Thymus (tissue), 11 donors: ENCODE measurements around the gene DHRSX. TPM values are rescaled to one million over a fixed set of nuclear protein-coding genes. Genes with fewer than 3 reads are reported as not detected.

Experiments
- DNase-seq, 9 donors: peaks; one replicate each; pipeline ENCODE4 v3.0.0-alpha.2; 2013; ENCODE audit warnings: low spot score in 9 of 9, low read depth in 6 of 9, missing footprints in 1 of 9
- H3K27ac ChIP-seq, 2 donors: one replicate each; pipeline ENCODE4 v1.5.1; 2013; ENCODE audit warnings: control low read depth in 1 of 2, low read depth in 1 of 2, low read length in 1 of 2, mild to moderate bottlenecking in 1 of 2, moderate library complexity in 1 of 2
- H3K27me3 ChIP-seq, 2 donors: one replicate each; pipeline ENCODE4 v1.5.1; 2013; ENCODE audit warnings: low read length in 1 of 2; ENCODE audit not compliant: control insufficient read depth in 2 of 2, insufficient read depth in 1 of 2
- H3K36me3 ChIP-seq, 2 donors: one replicate each; pipeline ENCODE4 v1.5.1; 2013; ENCODE audit warnings: low read length in 1 of 2, mild to moderate bottlenecking in 1 of 2, moderate library complexity in 1 of 2; ENCODE audit not compliant: control insufficient read depth in 2 of 2, insufficient read depth in 2 of 2
- H3K4me1 ChIP-seq, 2 donors: one replicate each; pipeline ENCODE4 v1.5.1; 2013; ENCODE audit warnings: low read length in 2 of 2; ENCODE audit not compliant: control insufficient read depth in 2 of 2, insufficient read depth in 2 of 2
- H3K4me3 ChIP-seq, 2 donors: one replicate each; pipeline ENCODE4 v1.5.1; 2013; ENCODE audit warnings: low read length in 2 of 2, control low read depth in 1 of 2, mild to moderate bottlenecking in 1 of 2
- H3K9me3 ChIP-seq, 2 donors: one replicate each; pipeline ENCODE4 v1.5.1; 2013; ENCODE audit warnings: low read length in 1 of 2, mild to moderate bottlenecking in 1 of 2; ENCODE audit not compliant: control insufficient read depth in 2 of 2, insufficient read depth in 1 of 2
- WGBS: extraction: QIAGEN DNeasy Blood & Tissue Kit; methylation state at CpG from one replicate; pipeline ENCODE4 v1.1.7; 2013; 5-methylcytosine and 5-hydroxymethylcytosine counted together
- polyA plus RNA-seq: library from polyadenylated mRNA; stranded (reverse); fragments of 200-250 nt; gene quantifications from one replicate; pipeline ENCODE4 v1.2.3, GENCODE V29; 2013
- total RNA-seq: library from RNA; stranded (reverse); fragments of 120-200 nt; gene quantifications from one replicate; pipeline ENCODE4 v1.2.4, GENCODE V29; 2013
- donor health status: healthy.

DHRSX gene
- total and polyA plus RNA-seq, 2 donors = 11.2 to 12.2 TPM

DNA sequence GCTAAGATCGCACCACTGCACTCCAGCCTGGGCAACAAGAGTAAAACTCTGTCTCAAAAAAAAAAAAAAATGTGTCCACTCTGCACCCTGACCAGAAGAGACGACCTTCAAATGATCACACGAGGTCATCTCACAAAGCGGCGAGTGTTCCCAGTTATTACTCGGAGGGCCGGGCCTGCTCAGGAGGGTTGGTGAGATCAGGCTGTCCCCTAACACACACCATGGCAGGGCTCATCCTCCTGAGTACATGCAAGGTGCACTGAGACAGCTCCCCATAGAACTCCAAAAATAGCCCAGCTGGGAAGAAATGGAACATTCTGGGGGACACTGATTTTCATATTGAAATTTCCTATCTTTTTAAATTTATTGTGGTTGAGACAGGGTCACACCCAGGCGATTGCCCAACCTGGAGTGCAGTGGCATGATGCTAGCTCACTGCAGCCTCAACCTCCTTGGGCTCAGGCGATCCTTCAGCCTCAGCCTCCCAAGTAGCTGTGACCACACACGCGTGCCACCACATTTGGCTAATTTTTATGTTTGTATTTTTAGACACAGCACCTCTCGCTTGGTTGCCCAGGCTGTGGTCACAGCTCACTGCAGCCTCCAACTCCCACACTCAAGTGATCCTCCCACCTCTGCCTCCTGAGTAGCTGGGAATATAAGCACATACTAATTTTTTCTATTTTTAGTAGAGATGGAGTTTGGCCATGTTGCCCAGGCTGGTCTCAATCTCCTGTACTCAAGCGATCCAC is 51.5 kb downstream of the DHRSX start:
- Histone ChIP-seq H3K9me3 (peaks cover 0 to 12% of the 10 kb centered on the region in 2 donors), H3K27ac (no peak overlapping the region), H3K4me1 (no peaks in the 10 kb centered on the region), H3K27me3 (no peaks in the 10 kb centered on the region), H3K4me3 (no peak overlapping the region), H3K36me3 (no peaks in the 10 kb centered on the region)
- DNase-seq = no peak
- 94% methylated on average over 13 of the region's 13 CpGs for WGBS

DNA sequence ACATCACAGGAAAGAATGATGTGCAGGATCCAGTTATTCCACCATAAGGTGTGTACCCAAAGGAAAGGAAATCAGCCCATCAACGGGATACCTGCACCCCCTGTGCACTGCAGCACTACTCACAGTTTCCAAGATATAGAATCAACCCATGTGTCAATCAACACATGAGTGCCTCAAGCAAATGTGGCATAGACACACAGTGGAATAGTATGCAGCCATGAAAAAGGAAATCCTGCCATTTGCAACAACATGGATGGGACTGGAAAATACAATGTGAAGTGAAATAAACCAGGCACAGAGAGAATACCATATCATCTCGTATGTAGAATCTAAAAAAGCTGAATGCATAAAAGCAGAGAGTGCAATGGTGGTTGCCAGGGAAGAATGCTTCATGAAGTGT is 53.3 kb downstream of the DHRSX start:
- H3K27ac ChIP-seq = no peak overlapping the region
- WGBS = 97% methylated on average over 2 of the region's 2 CpGs
- peaks cover 0 to 12% of the 10 kb centered on the region in 2 donors for H3K9me3 ChIP-seq
- no peaks in the 10 kb centered on the region for H3K4me1 ChIP-seq
- no peaks in the 10 kb centered on the region for H3K36me3 ChIP-seq
- H3K4me3 ChIP-seq = no peak overlapping the region
- no peak for DNase-seq
- no peaks in the 10 kb centered on the region for H3K27me3 ChIP-seq

DNA sequence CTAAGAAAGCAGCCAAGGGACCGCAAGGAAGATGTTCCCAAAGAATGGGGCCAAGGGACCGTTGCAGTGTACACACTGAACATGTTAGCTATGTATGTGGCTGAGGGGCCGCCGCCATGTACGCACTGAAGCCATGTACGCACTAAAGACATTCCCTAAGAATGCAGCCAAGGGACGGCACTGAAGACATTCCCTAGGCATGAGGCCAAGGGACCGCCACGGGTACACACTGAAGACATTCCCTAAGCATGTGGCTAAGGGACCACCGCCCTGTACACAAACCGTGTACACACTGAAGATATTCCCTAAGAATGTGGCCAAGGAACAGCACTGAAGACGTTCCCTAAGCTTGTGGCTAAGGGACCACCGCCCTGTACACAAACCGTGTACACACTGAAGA is 54.0 kb downstream of the DHRSX start:
- Histone ChIP-seq H3K36me3 (no peaks in the 10 kb centered on the region), H3K9me3 (peaks cover 0 to 12% of the 10 kb centered on the region in 2 donors), H3K4me1 (no peaks in the 10 kb centered on the region), H3K27ac (no peak overlapping the region), H3K4me3 (no peak overlapping the region), H3K27me3 (no peaks in the 10 kb centered on the region)
- 99% methylated on average over 14 of the region's 14 CpGs for WGBS
- no peak for DNase-seq

DNA sequence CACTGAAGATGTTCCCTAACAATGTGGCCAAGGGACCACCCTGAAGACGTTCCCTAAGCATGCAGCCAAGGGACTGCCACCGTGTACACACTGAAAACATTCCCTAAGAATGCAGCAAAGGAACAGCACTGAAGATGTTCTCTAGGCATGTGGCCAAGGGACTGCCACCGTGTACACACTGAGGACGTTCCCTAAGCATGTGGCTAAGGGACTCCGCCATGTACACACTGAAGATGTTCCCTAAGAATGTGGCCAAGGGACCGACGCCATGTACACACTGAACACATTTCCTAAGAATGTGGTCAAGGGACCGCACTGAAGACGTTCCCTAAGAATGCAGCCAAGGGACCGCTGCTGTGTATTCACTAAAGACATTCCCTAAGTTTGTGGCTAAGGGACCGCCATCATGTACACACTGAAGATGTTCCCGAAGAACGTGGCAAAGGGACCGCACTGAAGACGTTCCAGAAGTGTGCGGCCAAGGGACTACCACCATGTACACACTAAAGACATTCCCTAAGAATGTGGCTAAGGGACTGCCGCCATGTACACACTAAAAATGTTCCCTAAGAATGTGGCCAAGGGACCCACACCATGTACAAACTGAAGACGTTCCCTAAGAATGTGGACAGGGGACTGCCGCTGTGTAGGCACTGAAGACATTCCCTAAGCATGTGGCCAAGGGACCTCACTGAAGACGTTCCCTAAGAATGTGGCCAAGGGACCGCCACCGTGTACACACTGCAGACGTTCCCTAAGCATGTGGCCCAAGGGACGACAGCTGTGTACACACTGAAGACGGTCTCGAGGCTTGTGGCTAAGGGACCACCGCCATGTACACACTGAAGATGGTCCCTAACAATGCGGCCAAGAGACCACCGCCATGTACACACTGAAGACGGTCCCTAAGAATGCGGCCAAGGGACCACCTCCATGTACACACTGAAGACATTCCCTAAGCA is 54.8 kb downstream of the DHRSX start:
- 97% methylated on average over 31 of the region's 31 CpGs for WGBS
- H3K27me3 ChIP-seq = no peaks in the 10 kb centered on the region
- peaks cover 0 to 12% of the 10 kb centered on the region in 2 donors for H3K9me3 ChIP-seq
- H3K36me3 ChIP-seq = peaks cover 0 to under 1% of the 10 kb centered on the region in 2 donors
- no peak overlapping the region for H3K27ac ChIP-seq
- no peak overlapping the region for H3K4me3 ChIP-seq
- H3K4me1 ChIP-seq = no peaks in the 10 kb centered on the region
- DNase-seq = no peak

DNA sequence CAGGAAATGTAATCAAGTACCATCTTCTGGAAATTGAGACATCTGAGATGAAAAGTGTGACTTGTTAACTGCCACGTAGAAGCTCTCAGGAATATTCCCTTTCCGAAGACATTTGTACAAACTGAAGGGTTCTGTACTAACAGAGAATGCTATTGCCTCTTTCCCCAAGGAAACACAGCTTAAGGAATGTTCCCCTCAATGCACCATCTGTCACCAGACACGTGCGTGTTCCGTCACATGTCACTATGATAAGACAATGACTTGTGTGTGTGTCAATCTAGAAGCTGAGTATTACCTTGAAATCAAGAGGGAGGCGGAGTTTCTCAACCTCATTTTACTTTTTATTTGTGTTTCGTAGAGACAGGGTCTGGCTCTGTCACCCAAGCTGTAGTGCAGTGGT is 58.1 kb downstream of the DHRSX start:
- Histone ChIP-seq H3K27ac (no peak overlapping the region), H3K4me3 (no peak overlapping the region), H3K36me3 (peaks cover 0 to 11% of the 10 kb centered on the region in 2 donors), H3K27me3 (no peaks in the 10 kb centered on the region), H3K9me3 (peaks cover 0 to 8% of the 10 kb centered on the region in 2 donors), H3K4me1 (no peaks in the 10 kb centered on the region)
- WGBS = 96% methylated on average over 7 of the region's 7 CpGs
- DNase-seq = no peak

DNA sequence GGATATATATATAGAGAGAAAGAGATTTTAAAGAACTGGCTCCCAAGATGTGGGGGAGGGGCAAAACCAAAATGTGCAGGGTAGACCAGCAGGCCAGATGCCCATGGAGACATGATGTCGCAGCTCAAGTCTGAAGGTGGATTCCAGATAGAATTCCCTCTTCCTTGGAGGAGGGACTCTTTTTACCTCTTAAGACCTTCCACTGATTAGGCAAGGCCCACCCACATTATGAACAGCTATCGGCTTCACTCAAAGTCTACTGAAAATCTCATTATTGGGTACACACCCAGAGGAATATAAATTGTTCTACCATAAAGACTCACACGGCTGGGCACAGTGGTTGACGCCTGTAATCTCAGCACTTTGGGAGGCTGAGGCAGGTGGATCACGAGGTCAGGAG is 59.3 kb downstream of the DHRSX start:
- no peak overlapping the region for H3K27ac ChIP-seq
- H3K4me1 ChIP-seq = no peaks in the 10 kb centered on the region
- no peak for DNase-seq
- peaks cover 0 to 11% of the 10 kb centered on the region in 2 donors for H3K36me3 ChIP-seq
- H3K9me3 ChIP-seq = peaks cover 0 to 3% of the 10 kb centered on the region in 2 donors
- no peak overlapping the region for H3K4me3 ChIP-seq
- H3K27me3 ChIP-seq = no peaks in the 10 kb centered on the region
- WGBS = 98% methylated on average over 5 of the region's 5 CpGs

DNA sequence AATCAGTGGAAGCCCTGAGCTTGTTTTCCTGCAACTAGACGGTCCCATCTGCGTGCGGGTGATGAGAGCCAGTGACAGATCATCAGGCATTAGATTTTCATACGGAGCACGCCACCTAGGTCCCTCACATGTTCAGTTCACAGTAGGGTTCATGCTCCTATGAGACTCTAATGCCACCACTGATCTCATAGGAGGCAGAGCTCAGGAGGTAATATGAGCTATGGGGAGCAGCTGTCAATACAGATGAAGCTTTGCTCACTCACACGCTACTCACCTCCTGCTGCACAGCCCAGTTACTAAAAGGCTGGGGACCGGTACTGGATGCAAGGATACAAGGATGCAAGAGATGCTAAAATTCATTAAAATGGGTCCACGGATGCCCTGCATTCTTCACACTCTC is 61.2 kb downstream of the DHRSX start:
- Histone ChIP-seq H3K36me3 (peaks cover 0 to 11% of the 10 kb centered on the region in 2 donors), H3K27ac (no peak overlapping the region), H3K9me3 (no peaks in the 10 kb centered on the region), H3K27me3 (no peaks in the 10 kb centered on the region), H3K4me3 (no peak overlapping the region), H3K4me1 (no peaks in the 10 kb centered on the region)
- DNase-seq = no peak
- 91% methylated on average over 8 of the region's 8 CpGs for WGBS

DNA sequence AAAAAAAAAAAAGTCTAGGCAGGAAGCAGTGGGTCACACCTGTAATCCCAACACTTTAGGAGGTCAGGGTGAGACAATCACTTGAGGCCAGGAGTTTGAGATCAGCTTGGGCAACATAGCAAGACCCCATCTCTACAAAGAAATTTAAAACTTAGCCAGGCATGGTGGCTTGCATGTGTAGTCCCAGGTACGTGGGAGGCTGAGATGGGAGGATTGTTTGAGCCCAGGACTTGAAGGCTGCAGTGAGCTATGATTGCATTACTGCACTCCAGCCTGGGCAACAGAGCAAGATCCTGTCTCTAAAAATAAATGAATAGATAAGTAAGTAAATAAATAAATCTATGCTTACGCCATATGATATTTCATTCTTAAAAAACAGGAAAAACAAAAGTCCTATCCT is 65.3 kb downstream of the DHRSX start:
- peaks cover 0 to 11% of the 10 kb centered on the region in 2 donors for H3K36me3 ChIP-seq
- no peaks in the 10 kb centered on the region for H3K9me3 ChIP-seq
- over 99% methylated on average over 2 of the region's 2 CpGs for WGBS
- H3K27ac ChIP-seq = no peak overlapping the region
- no peaks in the 10 kb centered on the region for H3K27me3 ChIP-seq
- no peaks in the 10 kb centered on the region for H3K4me1 ChIP-seq
- DNase-seq = no peak
- H3K4me3 ChIP-seq = no peak overlapping the region
